Amygdala (tissue), 56 donors: ENCODE data around the gene ERBB2.
"Not testable (repeated sequence)": the region's sequence is repeated elsewhere in the genome, so short reads cannot be mapped to it uniquely, and the experiment has no call there.

Experiments used
- DNase-seq, 56 donors: peaks; one replicate each; lab custom pipeline; 2025; lab: John Stamatoyannopoulos, UW

ERBB2 gene

GRCh38 chr17:39739885-39740356 is 40.1 kb downstream of the ERBB2 start:
- no peak for DNase-seq

GRCh38 chr17:39740357-39741111 is 40.7 kb downstream of the ERBB2 start:
- DNase-seq: no peak

GRCh38 chr17:39742126-39742855 is 42.4 kb downstream of the ERBB2 start:
- no peak for DNase-seq

GRCh38 chr17:39742856-39743436 is 43.1 kb downstream of the ERBB2 start:
- DNase-seq: no peak

GRCh38 chr17:39744075-39744835 is 44.4 kb downstream of the ERBB2 start:
- no peak for DNase-seq

- DNase-seq: no peak
Observed at GRCh38 chr17:39744836-39745215, 45.0 kb downstream of the ERBB2 start.

GRCh38 chr17:39745335-39746144 is 45.7 kb downstream of the ERBB2 start:
- no peak for DNase-seq

- no peak for DNase-seq
Observed at GRCh38 chr17:39746145-39746461, 46.2 kb downstream of the ERBB2 start.

GRCh38 chr17:39747745-39748144 is 47.9 kb downstream of the ERBB2 start:
- no peak for DNase-seq

GRCh38 chr17:39748444-39749034 is 48.7 kb downstream of the ERBB2 start:
- DNase-seq: not testable (repeated sequence)

GRCh38 chr17:39750131-39751015 is 50.5 kb downstream of the ERBB2 start:
- no peak for DNase-seq

GRCh38 chr17:39751016-39751543 is 51.2 kb downstream of the ERBB2 start:
- DNase-seq: no peak

GRCh38 chr17:39751637-39752036 is 51.8 kb downstream of the ERBB2 start:
- DNase-seq: no peak

GRCh38 chr17:39752241-39752881 is 52.5 kb downstream of the ERBB2 start:
- no peak for DNase-seq

GRCh38 chr17:39753514-39754160 is 53.8 kb downstream of the ERBB2 start:
- peak in 6 of 56 donors; percentile 29 to 66 (median 54) for DNase-seq

GRCh38 chr17:39754161-39754957 is 54.5 kb downstream of the ERBB2 start:
- peak in 55 of 56 donors; percentile 22 to 90 (median 74) for DNase-seq
